SKM-1 (cell line): ENCODE data around the gene VPS39.

Experiments used
- DNase-seq: peaks from one replicate; lab custom pipeline; 2025; ENCODE audit not compliant: unreplicated experiment; lab: John Stamatoyannopoulos, UW

The VPS39 gene

DNA sequence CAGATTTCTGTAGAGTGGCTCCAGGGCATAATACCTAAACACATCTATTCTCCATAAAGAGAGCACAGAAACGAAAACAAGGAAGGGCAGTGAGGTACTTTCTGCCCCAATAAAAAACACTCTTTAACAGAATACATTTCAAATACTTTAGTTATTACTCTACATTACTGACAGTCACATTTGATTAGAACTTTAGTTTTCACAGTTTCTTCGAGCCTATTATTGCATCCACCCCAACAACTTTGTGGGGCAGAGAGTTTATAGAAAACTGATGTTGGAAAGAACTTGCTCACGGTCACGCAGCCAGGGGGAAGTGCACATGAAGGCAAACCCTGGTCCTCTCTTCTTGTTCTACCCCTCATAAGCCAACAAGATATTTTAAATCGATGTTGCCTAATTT is 9.0 kb downstream of the VPS39 start:
- no peak for DNase-seq

DNA sequence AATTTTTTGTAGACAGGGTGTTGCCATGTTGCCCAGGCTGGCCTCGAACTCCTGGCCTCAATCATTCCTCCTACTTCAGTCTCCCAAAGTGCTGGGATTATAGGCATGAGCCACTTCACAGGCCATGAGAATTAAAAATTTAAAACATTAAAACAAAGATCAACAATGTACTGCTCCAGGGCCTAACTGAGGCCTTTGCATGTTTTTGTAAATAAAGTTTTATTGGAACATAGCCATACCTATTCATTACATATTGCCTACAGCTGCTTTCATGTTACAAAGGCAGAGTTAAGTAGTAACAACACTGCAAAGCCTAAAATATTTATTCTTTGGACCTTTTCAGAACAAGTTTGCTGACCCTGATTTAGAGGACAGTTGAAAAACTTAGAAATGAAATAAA is 9.6 kb downstream of the VPS39 start:
- no peak for DNase-seq

DNA sequence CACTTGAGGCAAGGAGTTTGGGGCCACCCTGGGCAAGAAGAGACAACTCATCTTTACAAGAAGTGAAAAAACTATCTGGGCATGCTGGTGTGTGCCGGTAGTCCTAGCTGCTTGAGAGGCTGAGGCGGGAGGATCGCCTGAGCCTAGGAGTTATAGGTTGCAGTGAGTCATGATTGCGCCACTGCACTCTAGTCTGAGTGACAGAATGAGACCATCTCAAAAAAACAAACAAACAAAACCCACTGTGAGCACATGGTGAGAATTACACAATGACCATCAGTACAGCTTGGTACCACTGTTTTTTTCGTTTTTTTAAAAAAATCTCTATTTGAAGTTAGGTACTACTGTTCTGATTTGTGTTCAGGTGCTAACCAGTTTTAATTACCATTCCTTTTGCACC is 13.6 kb downstream of the VPS39 start:
- no peak for DNase-seq

DNA sequence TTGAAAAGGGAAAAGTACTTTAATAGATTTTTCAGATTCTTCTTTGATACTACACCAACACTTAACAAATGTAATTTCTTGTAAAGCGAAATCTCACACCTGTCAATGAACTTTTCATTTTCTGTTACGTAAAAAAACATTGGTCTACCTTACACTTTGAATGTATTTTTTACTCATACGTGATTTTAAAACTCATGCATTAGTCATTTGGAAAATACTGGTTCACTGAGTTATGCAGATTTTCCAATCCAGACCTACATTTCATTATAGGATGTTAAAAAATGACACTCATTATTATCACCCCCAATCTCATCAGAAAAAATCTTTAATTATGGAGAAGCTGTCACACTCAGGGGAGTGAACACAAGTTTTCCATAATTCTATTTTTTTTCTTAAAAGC is 14.7 kb downstream of the VPS39 start:
- DNase-seq = no peak

DNA sequence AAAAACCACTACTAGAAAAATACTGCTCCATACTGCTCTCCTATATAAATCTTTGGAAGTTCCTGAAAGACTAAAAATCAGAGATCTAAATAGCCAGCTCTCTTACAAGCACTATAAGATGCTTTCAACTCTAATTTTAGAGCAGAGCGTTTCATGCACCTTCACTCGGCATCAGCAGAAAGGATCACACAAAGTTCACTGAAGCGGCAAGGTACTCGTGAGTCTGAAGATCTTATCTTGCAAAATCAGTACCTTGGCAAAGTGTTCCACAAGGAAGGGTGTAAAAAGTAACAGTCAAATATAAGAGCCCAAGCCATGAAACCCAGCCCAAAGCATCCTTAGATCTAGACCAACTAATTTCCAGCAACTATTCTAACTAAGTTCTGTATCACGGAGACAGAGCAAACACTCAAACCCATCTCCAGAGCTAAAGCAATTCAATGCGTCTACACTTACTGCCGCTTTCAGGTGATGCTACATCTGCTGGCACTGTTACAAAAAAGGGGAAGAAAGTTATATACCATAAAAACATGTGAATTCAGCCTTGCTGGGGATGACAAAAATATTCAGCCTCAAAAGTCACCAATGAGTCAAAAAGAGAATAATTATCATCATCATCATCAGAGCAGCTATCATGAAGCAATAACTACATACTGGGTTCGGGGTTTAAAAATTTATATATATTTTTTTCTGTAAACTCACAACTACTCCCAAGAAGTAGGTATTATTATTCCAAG is 16.3 kb downstream of the VPS39 start:
- no peak for DNase-seq

DNA sequence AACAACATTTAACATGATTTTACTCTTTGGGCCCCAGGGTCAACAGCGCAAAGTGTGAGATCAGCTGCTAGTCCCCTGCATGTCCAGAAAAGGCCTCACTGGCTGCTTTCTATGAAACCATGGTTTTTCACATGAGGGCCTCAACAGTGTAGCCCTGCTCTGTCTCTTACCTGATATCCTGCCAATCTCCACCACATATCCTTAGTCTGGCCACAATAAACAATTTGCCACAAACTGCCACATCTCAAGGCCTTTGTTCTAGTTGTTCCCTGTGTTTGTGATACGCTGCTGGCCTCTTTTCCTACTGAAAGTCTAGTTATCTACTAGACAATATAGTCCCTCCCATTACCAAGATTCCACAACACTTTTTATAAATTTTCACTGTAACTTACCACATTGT is 17.7 kb downstream of the VPS39 start:
- DNase-seq = no peak

DNA sequence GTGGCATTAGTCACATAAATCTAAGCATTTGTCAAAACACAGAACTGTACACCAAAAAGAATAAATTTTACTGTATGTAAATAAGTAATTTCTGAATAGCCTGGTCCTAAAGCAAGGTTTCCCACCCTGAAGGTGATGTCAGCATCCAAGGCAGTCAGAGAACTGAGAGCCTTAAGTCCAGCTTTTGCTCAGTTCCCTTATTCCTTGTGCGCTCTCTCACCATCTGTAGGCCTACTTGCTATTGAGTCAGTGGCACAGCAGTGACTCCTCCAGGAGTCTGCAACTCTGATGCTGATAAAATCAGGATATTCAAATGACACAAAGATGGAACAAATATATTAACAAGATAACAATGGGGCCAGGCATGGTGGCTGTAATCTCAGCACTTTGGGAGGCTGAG is 22.3 kb downstream of the VPS39 start:
- DNase-seq = no peak

DNA sequence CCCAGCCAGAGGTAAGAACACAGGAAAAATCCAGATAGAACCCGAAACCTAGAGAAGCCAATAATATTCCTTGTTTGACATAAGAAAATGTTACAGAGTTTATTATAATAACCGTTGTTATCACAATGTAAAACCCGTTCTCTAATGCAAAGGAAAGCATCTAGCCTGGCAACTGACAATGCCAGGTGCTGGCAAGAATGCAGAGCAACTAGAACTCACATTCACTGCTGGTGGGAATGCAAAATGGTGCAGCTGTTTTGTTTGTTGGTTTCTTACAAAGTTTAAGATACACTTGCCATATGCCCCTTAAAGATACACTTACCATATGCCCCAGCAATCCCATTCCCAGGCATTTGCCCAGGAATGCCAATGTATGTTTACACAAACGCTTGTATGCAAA is 23.4 kb downstream of the VPS39 start:
- no peak for DNase-seq

DNA sequence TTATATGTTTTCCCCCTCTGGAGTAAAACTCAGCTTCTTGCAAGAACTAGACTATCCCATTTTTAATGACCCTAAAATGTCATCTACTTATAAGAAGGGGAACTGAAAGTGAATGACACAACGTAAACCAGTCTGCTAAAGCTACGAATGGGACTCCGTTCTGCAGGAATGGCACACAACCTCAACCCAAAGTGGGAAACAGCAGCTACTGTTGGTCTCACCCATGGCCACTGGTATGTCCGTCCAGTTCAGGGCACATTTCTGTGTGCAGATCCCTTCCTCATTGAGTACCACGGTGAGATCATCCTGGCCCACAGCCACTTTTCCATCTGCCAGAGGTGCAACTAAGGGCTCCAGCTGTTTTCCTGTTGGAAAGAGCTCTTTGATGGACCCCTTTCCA is 23.8 kb downstream of the VPS39 start:
- no peak for DNase-seq

DNA sequence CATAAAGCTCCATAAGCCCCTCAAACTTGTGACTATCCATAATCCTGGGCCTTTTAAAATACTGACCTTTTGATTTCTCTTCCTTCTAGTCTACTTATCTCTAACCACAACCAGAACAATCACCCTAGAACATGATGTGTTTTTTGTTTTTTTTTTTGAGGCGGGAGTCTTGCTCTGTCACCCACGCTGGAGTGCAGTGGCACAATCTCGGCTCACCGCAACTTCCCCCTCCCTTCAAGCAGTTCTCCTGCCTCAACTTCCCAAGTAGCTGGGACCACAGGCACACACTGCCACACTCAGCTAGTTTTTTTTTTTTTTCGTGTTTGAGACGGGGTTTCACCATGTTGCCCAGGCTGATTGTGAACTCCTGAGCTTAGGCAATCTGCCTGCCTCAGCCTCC is 25.1 kb downstream of the VPS39 start:
- DNase-seq = no peak

DNA sequence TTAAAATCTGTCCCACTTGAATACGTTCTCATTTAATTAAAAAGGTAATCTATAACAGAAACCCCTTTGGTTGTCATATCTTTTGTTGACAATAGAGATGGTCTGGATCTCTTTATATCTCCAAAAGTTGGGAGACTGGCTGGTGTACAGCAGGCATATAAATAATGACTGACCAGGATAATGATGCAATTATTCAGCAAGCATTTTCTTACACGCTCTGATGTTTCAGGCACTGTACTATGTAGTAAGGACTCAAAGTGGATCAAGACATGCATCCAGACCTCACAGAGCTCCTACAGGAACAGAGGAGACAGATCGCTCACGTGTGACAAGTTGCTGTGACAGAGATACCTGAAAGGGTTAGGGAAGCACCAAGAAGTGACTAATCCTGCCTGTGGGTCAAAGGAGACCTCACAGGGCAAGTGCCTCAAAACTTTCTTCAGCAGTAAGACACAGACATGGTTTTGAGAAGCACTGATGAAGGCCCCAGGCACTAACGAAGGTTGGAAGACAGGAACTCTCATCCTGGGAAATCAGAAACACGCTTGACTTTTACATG is 25.7 kb downstream of the VPS39 start:
- no peak for DNase-seq

DNA sequence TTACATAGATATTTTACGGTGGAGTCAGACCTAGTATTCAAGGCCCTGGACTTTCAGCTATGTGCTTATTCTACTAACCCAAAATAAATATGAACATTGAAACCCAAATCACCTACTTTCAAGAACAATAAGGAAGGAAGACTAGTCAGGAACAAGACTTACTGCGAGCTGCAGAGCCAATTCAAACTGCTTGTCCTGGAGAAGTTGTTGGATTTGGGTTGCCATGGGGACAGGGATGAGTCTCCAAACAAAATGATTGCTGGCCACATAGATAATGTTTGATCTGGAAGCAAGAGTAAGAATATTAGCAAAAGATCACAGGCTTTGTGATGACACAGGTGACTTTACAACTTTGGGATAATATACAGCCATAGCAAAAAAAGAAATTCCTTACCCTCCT is 30.0 kb downstream of the VPS39 start:
- no peak for DNase-seq

DNA sequence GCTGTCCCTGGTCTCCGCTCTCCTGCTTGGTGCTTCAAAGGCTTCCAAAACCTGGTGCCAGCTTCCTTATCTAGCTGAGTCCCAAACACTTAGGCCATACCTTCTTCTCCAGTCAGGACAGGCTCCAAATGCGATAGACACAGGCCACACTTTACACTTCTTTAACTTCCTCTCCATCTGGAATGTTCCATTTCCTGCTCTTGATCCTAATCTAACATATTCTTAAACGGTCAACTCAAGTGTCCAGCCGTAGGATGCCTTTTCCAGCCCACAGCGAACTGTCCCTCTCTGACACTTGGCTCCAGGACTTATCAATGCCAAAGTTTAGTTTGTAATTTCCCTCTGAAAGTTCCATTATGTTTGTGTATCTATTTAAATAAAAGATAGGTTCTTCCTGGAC is 32.4 kb downstream of the VPS39 start:
- DNase-seq = no peak

DNA sequence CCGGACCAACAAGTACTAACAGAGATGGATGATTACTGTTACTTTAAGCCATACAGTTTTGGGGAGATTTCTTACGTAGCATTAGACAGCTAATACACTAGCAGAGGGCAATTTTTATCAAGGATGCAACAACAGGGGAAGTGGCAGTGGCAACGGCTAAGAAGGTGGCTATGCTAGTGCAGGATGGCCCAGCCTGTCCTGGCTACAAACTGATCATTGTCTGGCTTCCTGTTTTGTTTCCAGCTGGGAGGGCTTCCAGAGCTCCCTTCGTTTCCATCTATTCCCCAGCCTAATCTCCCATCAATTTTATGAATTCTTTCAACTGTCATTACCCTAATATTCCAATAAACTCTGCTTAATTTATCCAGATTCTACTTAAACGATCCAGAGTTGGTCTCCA is 35.6 kb downstream of the VPS39 start:
- no peak for DNase-seq

DNA sequence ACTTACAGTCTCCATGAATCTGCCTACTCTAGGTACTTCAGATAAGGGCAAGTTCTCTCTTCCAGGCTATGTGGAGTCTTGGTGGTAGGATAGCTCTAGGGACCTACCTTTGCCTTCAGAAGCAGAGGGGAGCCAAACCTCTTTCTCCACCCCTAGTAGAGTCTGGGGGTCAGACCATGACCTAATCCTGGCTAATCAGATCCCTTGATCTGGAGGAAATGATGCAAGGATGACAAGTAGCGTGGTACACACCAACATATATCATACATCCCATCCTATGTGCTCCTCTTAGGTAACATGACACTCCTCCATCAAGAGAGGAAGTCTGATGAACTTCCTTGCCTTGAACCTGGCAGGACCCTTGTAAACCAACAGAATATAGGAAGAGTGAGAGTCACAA is 36.3 kb downstream of the VPS39 start:
- no peak for DNase-seq

DNA sequence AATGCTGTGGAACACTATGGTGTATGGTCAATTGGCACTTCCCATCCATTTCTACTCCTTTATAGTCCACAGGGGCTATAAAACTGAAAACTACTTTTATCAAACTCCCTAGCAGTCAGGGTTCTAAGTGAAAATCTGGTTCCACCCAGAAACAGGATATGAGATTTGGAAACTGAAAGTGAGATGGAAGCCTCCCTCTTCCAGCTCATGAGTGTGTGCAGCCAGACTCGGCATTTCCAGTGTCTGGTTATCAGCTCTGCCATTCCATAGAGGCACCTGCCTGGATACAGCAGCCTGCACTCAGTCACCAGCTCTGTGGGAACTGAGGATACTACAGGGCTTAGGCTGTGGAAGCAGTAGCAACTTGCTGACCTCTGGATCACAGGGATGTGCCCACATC is 37.0 kb downstream of the VPS39 start:
- no peak for DNase-seq

DNA sequence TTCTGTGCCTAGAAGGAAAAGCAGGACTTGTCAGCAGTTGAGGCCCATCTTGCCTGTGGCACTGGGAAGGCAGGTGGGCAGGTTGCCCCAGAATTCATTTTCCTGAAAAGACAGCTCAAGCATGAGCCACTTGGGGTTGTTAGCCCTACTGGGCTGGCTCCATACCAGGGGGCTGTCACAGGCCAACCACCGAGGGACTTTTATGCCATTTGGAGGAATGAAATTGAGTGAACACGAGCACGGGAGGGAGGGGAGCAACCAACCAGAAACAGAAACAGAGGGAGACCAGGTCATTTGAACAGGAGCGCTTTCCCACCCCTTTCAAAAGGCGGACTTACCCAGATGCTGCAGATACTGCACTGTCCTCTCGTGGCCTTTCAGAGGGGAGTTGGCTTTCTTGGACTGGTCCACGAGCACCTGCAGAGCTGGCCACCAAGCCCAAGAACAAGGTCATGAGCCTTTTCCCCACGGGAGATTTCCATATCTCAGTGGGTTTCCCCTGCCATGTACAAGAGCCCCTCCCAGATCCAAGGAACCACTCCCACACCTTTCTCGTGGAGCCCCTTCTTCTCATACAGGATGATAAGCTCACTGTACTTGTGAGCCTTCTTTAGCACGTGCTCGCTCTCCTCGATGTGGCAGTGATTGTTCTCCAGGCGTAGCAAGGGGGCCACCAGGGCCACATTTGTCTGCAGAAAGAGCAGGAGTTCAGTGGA is 41.7 kb downstream of the VPS39 start:
- DNase-seq = no peak

DNA sequence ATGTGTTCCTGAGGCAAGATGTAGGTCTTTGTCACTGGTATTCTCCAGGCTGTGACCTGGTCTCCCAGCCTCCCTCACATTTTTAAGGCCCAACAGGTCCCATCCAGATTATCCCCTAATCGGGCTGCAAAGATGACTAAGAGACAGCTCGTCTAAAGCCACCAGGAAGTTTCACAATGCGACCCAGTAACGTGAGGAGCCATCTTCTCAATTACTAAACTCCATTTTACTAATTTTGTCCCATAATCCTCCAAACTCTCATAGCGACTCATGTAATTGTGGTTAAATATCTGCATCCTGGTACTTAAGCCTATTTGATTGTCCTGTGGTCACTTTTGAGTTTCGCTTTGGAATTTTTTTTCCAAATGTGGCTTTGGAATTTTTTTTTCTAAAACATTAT is 43.0 kb downstream of the VPS39 start:
- no peak for DNase-seq

DNA sequence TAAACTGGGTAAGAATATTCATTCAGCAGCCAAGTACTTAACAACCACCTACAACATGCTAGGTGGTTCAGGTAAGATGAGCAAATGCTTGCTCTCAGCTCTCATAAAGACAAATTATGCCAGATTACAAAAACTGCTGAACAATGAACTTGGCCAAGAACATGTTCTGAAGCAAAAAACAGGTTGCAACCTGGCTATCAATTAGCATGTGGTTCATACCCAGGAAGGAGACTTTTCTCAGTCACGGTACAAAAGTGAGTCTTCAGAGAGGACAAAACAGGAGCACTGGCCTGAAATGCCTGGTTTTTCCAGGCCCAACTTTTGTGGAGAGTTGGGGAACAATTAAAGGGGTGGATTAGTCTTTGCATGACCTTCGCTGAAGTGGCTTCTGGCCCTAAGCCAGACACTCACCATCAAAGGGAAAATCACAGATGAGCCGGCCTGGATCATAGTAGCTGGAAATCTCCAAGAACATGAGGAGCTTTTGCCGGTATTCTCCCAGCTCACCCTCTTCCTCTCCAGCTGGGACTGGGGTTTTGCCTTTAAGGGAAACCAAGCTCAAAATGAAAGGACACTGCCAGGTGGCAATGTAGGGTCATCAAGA is 44.1 kb downstream of the VPS39 start:
- no peak for DNase-seq

DNA sequence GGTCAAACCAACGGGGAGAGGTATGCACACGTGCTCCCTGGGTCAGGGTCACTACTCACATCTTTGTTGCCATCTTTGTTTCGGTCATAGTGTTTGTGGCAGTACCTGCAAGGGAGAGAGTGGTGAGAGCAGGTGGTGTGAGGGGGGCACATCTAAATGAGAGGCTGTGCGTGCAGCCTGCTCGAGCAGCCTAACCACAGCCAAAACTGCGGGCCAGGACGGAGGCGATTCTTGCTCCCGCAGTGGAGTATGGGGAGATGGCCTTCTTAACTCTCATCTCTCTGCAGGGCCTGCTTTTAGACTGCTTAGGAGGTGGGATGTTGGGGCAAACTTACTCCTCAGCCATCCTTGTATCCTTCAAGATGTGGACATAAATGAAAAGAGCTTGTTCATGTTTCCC is 44.8 kb downstream of the VPS39 start:
- no peak for DNase-seq

DNA sequence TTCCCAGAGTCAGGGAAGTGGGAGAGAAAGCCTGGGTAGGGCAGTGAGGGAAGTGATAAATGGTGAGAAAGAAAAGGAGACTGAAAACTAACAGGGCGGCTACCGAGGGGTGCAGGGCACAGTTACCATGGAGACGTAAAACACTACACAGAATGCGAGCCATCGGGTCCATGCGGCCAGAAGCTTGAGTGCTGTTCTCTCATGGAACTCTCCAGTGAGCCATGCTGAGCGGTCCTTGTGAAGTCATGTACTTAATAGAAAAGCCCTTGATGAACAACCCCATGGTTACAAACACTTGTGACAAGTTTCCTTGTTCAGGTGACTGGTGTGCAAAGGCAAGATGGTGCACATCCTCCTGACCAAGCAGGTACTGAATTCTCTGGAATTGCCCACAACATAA is 48.0 kb downstream of the VPS39 start:
- no peak for DNase-seq

DNA sequence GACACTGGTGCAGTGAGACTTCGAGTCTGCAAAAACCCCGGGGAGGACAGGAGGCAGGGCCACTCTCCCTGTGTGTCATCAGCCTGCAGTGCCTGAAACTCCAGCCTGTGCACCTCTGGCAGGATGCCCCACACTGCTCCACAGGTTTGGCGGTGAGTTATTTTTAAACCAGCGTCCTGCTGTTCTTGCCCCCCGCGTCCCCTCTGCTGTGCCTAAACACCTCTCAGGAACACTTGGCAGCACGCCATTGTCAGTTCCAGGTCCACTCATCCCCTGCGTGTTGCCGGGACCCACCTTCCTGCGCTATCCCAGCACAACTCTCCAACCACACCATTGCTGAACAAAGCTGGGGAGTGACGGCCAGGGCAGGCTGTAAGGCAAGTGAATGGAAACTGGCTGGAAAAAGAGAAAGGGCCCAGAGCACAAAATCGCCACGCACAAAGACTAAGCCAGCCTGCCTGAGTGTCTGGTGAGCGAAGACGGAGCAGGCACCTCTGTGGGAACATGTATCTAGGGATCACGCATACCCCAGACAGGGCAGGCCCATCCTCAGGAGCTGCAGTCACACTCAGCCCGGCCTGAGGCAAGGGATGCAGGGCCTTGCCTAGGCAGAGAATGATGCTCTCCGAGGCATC is 48.6 kb downstream of the VPS39 start:
- no peak for DNase-seq
